ENCODE results near the gene RETSAT.
A peak's percentile ranks its signal among the peaks of the same experiment; 100 is the strongest.

RETSAT gene

GRCh38 chr2:85309699-85310321 is 44.5 kb downstream of the RETSAT start:
- H3K36me3 ChIP-seq (ENCODE audit: control insufficient read depth in 1 of 2, insufficient read depth in 2 of 2, low read length in 2 of 2), result peaks cover 7 to 8% of the 10 kb centered on the region in 2 donors
- H3K27ac ChIP-seq (ENCODE audit: low read depth, low read length), result no peak overlapping the region
- no peak overlapping the region for H3K9ac ChIP-seq (ENCODE audit: low read depth in 1 of 2, low read length in 2 of 2)
- H3K4me1 ChIP-seq (ENCODE audit: control insufficient read depth in 1 of 2, insufficient read depth in 2 of 2, low read length in 2 of 2), result peaks cover 34 to 36% of the 10 kb centered on the region in 2 donors
- H3K4me3 ChIP-seq (ENCODE audit: low read depth in 1 of 2, low read length in 2 of 2), result peak overlapping the region; percentile 25 to 30
- no peaks in the 10 kb centered on the region for H3K9me3 ChIP-seq (ENCODE audit: control insufficient read depth in 1 of 2, low read length in 2 of 2)
- H3K27me3 ChIP-seq (ENCODE audit: control insufficient read depth in 1 of 2, insufficient read depth in 2 of 2, low read length in 2 of 2), result no peaks in the 10 kb centered on the region

- no peak overlapping the region for H3K9ac ChIP-seq (ENCODE audit: low read depth in 1 of 2, low read length in 2 of 2)
- no peaks in the 10 kb centered on the region for H3K27me3 ChIP-seq (ENCODE audit: control insufficient read depth in 1 of 2, insufficient read depth in 2 of 2, low read length in 2 of 2)
- peaks cover 0 to 4% of the 10 kb centered on the region in 2 donors for H3K36me3 ChIP-seq (ENCODE audit: control insufficient read depth in 1 of 2, insufficient read depth in 2 of 2, low read length in 2 of 2)
- no peaks in the 10 kb centered on the region for H3K9me3 ChIP-seq (ENCODE audit: control insufficient read depth in 1 of 2, low read length in 2 of 2)
- H3K4me3 ChIP-seq (ENCODE audit: low read depth in 1 of 2, low read length in 2 of 2), result peak overlapping the region in 1 of 2 donors; percentile 43
- H3K4me1 ChIP-seq (ENCODE audit: control insufficient read depth in 1 of 2, insufficient read depth in 2 of 2, low read length in 2 of 2), result peaks cover 34 to 36% of the 10 kb centered on the region in 2 donors
- H3K27ac ChIP-seq (ENCODE audit: low read depth, low read length), result no peak overlapping the region
These were observed 45.3 kb downstream of the RETSAT start for GRCh38 chr2:85308896-85309555.

GRCh38 chr2:85308201-85308600 is 46.1 kb downstream of the RETSAT start:
- H3K27ac ChIP-seq (ENCODE audit: low read depth, low read length), result no peak overlapping the region
- peaks cover 34 to 36% of the 10 kb centered on the region in 2 donors for H3K4me1 ChIP-seq (ENCODE audit: control insufficient read depth in 1 of 2, insufficient read depth in 2 of 2, low read length in 2 of 2)
- peaks cover 0 to 4% of the 10 kb centered on the region in 2 donors for H3K36me3 ChIP-seq (ENCODE audit: control insufficient read depth in 1 of 2, insufficient read depth in 2 of 2, low read length in 2 of 2)
- no peaks in the 10 kb centered on the region for H3K27me3 ChIP-seq (ENCODE audit: control insufficient read depth in 1 of 2, insufficient read depth in 2 of 2, low read length in 2 of 2)
- H3K9me3 ChIP-seq (ENCODE audit: control insufficient read depth in 1 of 2, low read length in 2 of 2), result no peaks in the 10 kb centered on the region
- H3K9ac ChIP-seq (ENCODE audit: low read depth in 1 of 2, low read length in 2 of 2), result peak overlapping the region in 1 of 2 donors; percentile 69
- H3K4me3 ChIP-seq (ENCODE audit: low read depth in 1 of 2, low read length in 2 of 2), result no peak overlapping the region

- H3K36me3 ChIP-seq (ENCODE audit: control insufficient read depth in 1 of 2, insufficient read depth in 2 of 2, low read length in 2 of 2), result peaks cover 0 to 4% of the 10 kb centered on the region in 2 donors
- no peaks in the 10 kb centered on the region for H3K9me3 ChIP-seq (ENCODE audit: control insufficient read depth in 1 of 2, low read length in 2 of 2)
- no peaks in the 10 kb centered on the region for H3K27me3 ChIP-seq (ENCODE audit: control insufficient read depth in 1 of 2, insufficient read depth in 2 of 2, low read length in 2 of 2)
- peak overlapping the region; percentile 84 for H3K27ac ChIP-seq (ENCODE audit: low read depth, low read length)
- peak overlapping the region; percentile 62 to 68 for H3K4me3 ChIP-seq (ENCODE audit: low read depth in 1 of 2, low read length in 2 of 2)
- peaks cover 34 to 36% of the 10 kb centered on the region in 2 donors for H3K4me1 ChIP-seq (ENCODE audit: control insufficient read depth in 1 of 2, insufficient read depth in 2 of 2, low read length in 2 of 2)
- peak overlapping the region; percentile 69 to 78 for H3K9ac ChIP-seq (ENCODE audit: low read depth in 1 of 2, low read length in 2 of 2)
These were observed 46.8 kb downstream of the RETSAT start for GRCh38 chr2:85307527-85307897.

GRCh38 chr2:85303780-85304531 is 50.4 kb downstream of the RETSAT start:
- H3K27me3 ChIP-seq (ENCODE audit: control insufficient read depth in 1 of 2, insufficient read depth in 2 of 2, low read length in 2 of 2), result no peaks in the 10 kb centered on the region
- H3K4me1 ChIP-seq (ENCODE audit: control insufficient read depth in 1 of 2, insufficient read depth in 2 of 2, low read length in 2 of 2), result peaks cover 20 to 25% of the 10 kb centered on the region in 2 donors
- no peaks in the 10 kb centered on the region for H3K9me3 ChIP-seq (ENCODE audit: control insufficient read depth in 1 of 2, low read length in 2 of 2)
- H3K36me3 ChIP-seq (ENCODE audit: control insufficient read depth in 1 of 2, insufficient read depth in 2 of 2, low read length in 2 of 2), result peaks cover 0 to 4% of the 10 kb centered on the region in 2 donors
- no peak overlapping the region for H3K9ac ChIP-seq (ENCODE audit: low read depth in 1 of 2, low read length in 2 of 2)
- H3K27ac ChIP-seq (ENCODE audit: low read depth, low read length), result no peak overlapping the region
- H3K4me3 ChIP-seq (ENCODE audit: low read depth in 1 of 2, low read length in 2 of 2), result no peak overlapping the region

- Histone ChIP-seq H3K9me3 (ENCODE audit: control insufficient read depth in 1 of 2, low read length in 2 of 2) (no peaks in the 10 kb centered on the region), H3K4me3 (ENCODE audit: low read depth in 1 of 2, low read length in 2 of 2) (no peak overlapping the region), H3K9ac (ENCODE audit: low read depth in 1 of 2, low read length in 2 of 2) (no peak overlapping the region), H3K27me3 (ENCODE audit: control insufficient read depth in 1 of 2, insufficient read depth in 2 of 2, low read length in 2 of 2) (no peaks in the 10 kb centered on the region), H3K4me1 (ENCODE audit: control insufficient read depth in 1 of 2, insufficient read depth in 2 of 2, low read length in 2 of 2) (peaks cover 6 to 8% of the 10 kb centered on the region in 2 donors), H3K36me3 (ENCODE audit: control insufficient read depth in 1 of 2, insufficient read depth in 2 of 2, low read length in 2 of 2) (peaks cover 0 to 4% of the 10 kb centered on the region in 2 donors), H3K27ac (ENCODE audit: low read depth, low read length) (no peak overlapping the region)
These were observed 52.2 kb downstream of the RETSAT start for GRCh38 chr2:85302121-85302520.
